Cardiac septum (tissue), 1 donor: ENCODE data around the gene AGRN. TPM values are rescaled to one million over a fixed set of nuclear protein-coding genes. Genes with fewer than 3 reads are reported as not detected.
"Not testable (repeated sequence)": the region's sequence is repeated elsewhere in the genome, so short reads cannot be mapped to it uniquely, and the experiment has no call there.

Experiments used
- DNase-seq: peaks from one replicate; pipeline ENCODE4 v3.0.0-alpha.2; 2020; ENCODE audit warnings: low spot score
- intact Hi-C: fragments of 100-400 bp; cut with DNase I; formaldehyde crosslinking; loops from one replicate; pipeline ENCODE4 v1.14.0; 2022
- total RNA-seq: library from RNA; stranded (reverse); fragmentation: NEBNext Ultra II Directional; extraction: Animal tissue kit (Norgen Biotek cat#: 25700); gene quantifications from one replicate; pipeline ENCODE4 v1.2.1, GENCODE V29; 2021
- donor health status: DM: no; HTN: no; CAD: no.

Gene AGRN
- total RNA-seq, 1 donor from 2014 or later = 27.0 TPM

DNA sequence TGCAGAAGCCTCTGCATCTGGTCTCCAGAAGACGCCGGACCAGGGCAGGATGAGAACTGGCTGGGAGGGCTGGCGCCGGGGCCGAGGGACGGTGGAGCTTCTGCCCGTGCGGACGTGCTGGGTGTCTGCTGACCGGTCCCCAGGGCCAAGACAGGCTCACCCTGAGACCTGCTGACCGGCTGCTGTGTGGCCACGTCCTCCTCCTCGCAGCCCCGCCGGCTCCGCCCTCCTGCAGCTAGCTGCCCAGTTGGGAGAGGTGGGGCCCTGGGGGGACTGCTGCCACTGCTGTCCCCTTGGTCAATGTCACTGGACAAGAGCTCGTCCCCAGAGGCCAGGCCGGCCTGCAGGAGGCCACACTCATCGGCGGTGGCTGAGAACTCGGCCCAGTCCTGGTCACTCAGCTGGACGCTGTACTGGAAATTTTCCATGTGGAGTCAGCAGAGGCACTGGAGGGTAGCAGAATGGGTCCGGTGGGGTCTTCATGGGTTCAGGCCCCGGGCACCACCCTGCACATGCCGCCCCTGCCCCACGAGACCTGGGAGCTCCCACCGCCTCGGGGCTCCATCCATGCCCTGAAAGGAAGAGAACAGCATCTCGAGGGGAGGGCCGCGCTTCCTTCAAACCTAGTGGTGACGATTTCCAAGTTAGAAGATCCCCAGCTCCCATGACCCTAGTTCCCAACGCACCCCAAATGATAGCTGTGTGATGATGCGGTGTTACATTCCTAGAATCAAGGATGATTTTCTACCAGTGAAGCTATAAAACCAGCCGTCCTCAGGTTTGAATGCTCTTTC lies 39.1 kb upstream of the AGRN start:
- DNase-seq = peak; percentile 92
- intact Hi-C loops = no loop called here

DNA sequence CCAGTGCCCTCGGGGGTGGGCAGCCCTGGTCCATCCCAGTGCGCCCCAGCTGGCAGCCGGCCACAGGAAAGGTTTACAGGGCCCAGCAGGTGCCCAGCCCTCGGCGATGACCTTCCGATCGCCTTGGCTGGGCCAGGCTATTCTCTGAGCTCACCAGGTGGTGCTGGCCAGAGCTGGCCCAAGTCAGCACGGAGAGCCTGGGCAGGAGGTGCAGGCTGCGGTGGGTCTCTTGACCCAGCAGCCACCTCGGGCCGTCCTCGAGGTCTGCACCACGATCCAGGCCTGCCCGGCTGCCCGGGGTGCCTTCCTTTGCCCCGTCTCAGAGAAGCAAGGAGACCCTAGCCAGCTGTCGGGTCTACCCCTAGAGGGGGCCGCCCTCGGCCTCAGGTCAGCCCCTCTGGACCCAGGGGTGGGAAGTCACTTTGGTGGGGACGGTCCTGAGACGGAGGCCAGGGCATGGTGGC lies 38.4 kb upstream of the AGRN start:
- no peak for DNase-seq
- intact Hi-C loops = no loop called here

DNA sequence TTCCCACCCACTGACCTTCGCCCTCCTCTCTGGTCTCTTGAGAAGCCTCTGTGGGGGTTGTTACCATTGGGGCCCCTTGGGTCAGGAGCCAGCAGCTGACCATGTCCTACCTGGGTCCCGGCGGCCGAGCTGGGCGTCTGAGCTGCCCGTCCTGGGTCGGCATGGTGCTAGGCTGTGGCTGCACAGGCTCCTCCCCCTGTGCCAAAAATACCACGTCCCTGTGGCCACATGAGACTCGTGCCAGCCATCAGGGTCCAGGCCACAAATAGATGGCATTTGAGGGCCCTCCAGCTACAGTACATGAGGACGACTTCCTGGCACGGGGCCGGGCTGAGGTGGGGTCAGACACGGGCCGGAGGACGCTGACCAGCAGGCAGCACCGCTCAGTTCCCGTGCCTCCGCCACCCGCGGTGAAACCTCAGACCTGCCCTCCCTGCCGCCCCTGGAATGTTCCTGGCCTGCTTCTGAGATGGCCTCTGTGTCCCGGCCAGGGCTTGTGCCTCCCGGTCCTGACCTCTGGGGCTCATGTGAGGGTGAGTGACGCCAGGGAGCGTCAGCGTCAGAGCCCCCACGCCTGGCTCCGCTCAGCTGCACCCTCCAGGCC lies 37.9 kb upstream of the AGRN start, which contains the start of gene PERM1:
PERM1 (minus strand) TSS at position 139 of the 604 bp plus-strand sequence. CDS start 1,064 bp downstream, outside the sequence.
- DNase-seq = peak; percentile 87
- intact Hi-C loops = no loop called here

- DNase-seq = no peak
- intact Hi-C loops = no loop called here
These were observed 37.0 kb upstream of the AGRN start for GRCh38 chr1:982765-983436.

DNA sequence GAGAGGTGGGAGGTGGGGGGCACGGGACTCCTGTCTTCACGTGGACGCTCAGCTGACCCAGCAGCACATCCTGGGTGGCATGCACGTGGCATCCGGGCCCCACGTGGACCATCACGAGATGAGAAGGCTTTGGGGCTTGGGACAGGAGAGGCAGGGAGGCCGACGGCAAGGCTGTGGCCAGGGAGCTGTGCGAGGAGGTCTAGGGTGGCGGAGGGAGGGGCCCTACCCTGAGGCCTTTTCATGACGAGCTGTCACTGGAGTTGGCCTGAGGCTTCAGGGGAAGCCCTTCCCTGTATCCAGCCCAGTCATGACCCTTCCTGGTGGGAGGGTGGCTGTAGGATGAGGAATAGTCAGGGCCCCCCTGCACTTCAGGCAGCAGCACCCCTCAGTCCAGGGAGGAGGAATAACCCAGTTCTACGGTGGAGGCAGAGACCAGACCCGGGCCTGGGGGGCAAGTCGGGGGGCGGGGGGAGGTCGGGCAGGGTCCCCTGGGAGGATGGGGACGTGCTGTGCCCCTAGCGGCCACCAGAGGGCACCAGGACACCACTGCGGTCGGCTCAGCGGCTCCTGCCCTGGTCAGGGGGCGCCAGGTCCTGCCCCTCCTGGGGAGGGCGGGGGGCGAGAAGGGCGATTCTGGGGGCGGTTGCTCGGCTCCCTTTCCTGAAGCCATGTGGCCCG lies 36.0 kb upstream of the AGRN start:
- intact Hi-C loops = loop anchor here (1.0 kb wide), 1 partner anchor 80 kb away; no protein-coding TSS in a partner anchor

DNA sequence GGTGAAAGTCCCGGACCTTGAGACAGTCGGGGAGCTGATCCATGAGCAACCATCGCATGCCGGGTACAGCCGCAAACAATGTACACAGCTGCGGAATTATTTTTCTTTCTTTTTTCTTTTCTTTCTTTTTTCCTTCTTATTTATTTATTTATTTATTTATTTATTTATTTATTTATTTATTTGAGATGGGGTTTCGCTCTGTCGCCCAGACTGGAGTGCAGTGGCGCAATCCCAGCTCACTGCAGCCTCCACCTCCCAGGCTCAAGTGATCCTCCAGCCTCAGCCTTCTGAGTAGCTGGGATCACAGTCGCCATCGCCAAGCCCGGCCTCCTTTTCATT lies 35.5 kb upstream of the AGRN start:
- no peak for DNase-seq

More for the DNA sequence above, 36.0 kb upstream of the AGRN start:
- no peak for DNase-seq

DNA sequence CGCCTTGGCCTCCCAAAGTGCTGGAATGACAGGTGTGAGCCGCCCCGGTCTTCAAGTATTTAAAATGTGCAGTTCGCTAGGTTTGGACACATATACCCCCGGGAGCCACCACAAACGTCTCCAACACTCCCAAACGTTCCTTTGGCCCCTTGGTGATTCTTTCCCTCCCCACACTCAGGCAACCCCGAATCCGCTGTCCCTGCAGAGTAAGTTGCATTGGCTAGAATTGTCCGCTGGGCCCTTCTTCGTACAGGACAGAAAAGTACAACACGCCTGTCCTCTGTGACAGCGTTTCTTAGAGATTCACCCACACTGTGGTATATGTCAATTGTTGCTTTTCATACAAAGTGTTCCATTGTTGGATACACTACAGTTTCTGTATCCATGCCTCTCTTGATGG lies 34.8 kb upstream of the AGRN start:
- no peak for DNase-seq
- intact Hi-C loops = no loop called here

More for the DNA sequence above, 35.5 kb upstream of the AGRN start:
- intact Hi-C loops = loop anchor here (1.0 kb wide), 1 partner anchor 80 kb away; no protein-coding TSS in a partner anchor

GRCh38 chr1:988061-988460 lies 31.9 kb upstream of the AGRN start:
- intact Hi-C loops, DNase-seq: not testable (repeated sequence)

DNA sequence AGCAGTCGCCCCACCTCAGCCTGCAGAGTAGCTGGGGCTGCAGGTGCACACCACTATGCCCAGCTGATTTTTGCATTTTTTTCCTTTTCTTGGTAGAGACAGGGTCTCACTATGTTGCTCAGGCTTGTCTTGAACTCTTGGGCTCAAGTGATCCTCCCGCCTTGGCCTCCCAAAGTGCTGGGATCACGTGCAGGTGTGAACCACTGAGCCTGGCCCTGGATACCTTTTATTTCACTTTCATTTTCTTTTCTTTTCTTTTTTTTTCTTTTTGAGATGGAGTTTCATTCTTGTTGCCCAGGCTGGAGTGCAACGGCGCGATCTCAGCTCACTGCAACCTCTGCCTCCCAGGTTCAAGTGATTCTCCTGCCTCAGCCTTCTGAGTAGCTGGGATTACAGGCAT lies 28.6 kb upstream of the AGRN start:
- not testable (repeated sequence) for DNase-seq

DNA sequence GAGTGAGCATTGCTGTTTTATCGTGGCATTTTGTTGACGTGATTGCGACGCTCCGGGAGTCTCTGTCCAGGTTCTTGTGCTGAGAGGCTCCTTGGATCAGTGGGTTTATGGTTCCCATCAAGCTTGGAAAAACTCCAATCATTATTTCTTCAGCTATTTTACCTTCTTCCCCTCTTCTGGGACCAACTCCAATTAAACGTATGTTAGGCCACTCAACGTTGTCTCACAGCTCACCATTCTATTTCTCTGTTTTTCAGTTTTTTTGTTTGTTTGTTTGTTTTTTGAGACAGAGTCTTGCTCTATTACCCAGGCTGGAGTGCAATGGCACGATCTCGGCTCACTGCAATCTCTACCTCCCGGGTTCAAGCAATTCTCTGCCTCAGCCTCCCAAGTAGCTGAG lies 28.0 kb upstream of the AGRN start:
- intact Hi-C loops = no loop called here
- DNase-seq = no peak

More for the DNA sequence above, 28.6 kb upstream of the AGRN start:
- intact Hi-C loops = not testable (repeated sequence)

DNA sequence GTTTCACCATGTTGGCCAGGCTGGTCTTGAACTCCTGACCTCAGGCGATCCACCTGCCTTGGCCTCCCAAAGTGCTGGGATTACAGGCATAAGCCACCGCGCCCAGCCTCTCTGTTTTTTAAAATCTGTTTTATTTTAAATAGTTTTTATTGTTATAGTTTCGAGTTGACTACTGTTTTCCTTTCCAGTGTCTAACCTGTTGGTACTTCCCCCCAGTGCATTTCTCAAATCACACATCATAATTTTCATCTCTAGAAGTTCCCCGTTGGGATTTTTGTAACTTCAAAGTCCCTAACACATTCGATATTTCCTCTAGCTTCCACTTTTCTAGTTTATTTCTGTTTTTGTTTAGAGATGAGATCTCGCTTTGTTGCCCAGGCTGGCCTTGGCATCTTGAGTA lies 27.6 kb upstream of the AGRN start:
- DNase-seq = no peak
- intact Hi-C loops = no loop called here

DNA sequence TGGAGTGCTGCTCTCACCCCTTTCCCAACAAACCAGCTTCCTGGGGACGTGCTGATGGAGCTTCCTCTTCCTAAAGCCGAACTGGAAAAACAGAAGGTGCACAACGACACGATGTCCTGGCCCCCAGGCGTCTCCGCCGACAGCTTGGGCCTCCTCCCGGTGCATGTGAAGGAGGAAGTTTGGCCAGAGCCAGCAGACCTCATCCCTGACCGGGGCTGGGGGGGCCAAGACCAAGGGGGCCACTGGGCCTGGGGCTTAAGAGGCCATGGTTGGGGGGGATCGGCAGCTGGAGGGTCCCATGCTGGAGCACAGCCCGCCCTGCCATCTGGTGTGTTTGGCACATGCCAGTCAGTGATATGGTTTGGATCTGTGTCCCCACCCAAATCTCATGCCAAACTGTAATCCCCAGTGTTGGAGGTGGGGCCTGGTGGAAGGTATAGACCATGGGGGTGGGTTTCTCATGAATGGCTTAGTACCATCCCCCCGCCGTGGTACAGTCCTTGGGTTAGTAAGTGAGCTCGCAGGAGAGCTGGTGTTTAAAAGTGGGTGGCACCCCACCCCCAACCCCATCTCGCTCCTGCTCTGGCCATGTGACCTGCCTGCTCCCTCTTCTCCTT lies 26.4 kb upstream of the AGRN start:
- DNase-seq = no peak

DNA sequence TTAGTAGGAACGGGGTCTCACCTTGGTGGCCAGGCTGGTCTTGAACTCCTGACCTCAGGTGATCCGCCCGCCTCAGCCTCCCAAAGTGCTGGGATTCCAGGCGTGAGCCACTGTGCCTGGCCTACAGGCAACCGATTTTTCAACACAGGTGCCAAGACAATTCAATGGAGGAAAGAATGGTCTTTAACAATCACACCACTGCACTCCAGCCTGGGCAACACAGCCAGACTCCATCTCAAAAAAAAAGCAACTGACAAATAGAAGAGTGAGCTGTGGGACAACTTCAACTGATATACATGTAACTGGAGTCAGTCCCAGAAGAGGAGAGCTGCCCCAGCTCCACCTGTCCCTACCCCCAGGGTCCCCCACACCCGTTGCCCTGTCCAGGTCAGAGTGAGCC lies 25.4 kb upstream of the AGRN start:
- DNase-seq, intact Hi-C loops: not testable (repeated sequence)

More for the DNA sequence above, 26.4 kb upstream of the AGRN start:
- intact Hi-C loops = no loop called here

DNA sequence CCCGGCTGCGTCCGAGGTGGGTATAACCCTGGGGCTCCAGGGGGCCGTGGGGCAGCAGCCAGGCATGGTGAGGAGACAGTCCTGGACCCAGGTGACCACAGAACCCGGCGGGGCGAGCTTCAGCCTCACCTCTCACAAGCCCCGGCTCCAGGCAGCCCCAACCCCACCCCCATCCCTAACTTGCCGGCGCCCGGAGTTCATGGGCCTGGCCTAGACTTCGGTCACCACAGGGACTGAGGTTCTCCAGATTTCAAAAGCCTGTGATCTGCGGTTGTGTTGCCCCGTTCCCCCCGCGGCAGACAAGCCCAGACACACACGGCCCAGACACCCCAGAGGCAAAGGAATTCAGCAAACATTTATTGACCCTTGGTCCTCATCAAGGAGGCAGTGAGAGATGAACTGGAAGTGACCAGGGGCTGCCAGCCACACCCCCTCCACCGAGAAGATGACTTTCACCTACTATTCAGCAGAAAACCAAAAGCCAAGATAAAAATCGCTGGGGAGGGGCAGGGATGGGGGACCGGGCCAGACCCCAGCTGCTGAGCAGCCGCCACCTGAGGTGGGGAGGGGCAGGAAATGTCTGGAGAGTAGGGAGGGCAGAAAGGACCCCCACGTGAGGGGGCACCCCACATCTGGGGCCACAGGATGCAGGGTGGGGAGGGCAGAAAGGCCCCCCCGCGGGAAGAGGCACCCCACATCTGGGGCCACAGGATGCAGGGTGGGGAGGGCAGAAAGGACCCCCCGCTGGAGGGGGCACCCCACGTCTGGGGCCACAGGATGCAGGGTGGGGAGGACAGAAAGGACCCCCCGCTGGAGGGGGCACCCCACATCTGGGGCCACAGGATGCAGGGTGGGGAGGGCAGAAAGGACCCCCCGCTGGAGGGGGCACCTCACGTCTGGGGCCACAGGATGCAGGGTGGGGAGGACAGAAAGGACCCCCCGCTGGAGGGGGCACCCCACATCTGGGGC lies 24.0 kb upstream of the AGRN start:
- DNase-seq = no peak
- intact Hi-C loops = no loop called here

GRCh38 chr1:996851-997712 lies 22.8 kb upstream of the AGRN start:
- no peak for DNase-seq
- intact Hi-C loops = no loop called here

GRCh38 chr1:997713-997992 lies 22.3 kb upstream of the AGRN start:
- no peak for DNase-seq
- intact Hi-C loops = no loop called here

GRCh38 chr1:997993-998744 lies 21.8 kb upstream of the AGRN start:
- DNase-seq = no peak
- intact Hi-C loops = no loop called here
